Keratinocyte (primary cell): ENCODE data around the gene P4HA3.

Experiments
- EZH2 ChIP-seq: IDR thresholded peaks from one replicate; pipeline ENCODE4 v1.6.1; 2012; ENCODE audit warnings: inconsistent platforms, mild to moderate bottlenecking, low read length, moderate library complexity
- TF ChIP-seq, protein P1 (sequence below), 3 experiments: IDR thresholded peaks in 1 of 3; conservative IDR thresholded peaks in 1 of 3; optimal IDR thresholded peaks in 1 of 3; 2 replicates in 2 of 3; 3 replicates in 1 of 3; pipeline versions ENCODE3 to v1.5.1; 2011; ENCODE audit warnings: low read length in 3 of 3, mild to moderate bottlenecking in 3 of 3, moderate library complexity in 2 of 3, control low read depth in 1 of 3, inconsistent platforms in 1 of 3; ENCODE audit not compliant: insufficient read depth in 2 of 3; ENCODE audit errors: extremely low read depth in 1 of 3

- TF ChIP-seq, protein P1, sequence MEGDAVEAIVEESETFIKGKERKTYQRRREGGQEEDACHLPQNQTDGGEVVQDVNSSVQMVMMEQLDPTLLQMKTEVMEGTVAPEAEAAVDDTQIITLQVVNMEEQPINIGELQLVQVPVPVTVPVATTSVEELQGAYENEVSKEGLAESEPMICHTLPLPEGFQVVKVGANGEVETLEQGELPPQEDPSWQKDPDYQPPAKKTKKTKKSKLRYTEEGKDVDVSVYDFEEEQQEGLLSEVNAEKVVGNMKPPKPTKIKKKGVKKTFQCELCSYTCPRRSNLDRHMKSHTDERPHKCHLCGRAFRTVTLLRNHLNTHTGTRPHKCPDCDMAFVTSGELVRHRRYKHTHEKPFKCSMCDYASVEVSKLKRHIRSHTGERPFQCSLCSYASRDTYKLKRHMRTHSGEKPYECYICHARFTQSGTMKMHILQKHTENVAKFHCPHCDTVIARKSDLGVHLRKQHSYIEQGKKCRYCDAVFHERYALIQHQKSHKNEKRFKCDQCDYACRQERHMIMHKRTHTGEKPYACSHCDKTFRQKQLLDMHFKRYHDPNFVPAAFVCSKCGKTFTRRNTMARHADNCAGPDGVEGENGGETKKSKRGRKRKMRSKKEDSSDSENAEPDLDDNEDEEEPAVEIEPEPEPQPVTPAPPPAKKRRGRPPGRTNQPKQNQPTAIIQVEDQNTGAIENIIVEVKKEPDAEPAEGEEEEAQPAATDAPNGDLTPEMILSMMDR (optimal IDR thresholded peaks at IDR 0.05 in 1 of 3, IDR thresholded peaks at IDR 0.05 in 1 of 3, conservative IDR thresholded peaks at IDR 0.05 in 1 of 3; ENCODE audit: extremely low read depth in 1 of 3, insufficient read depth in 2 of 3, low read length in 3 of 3): no peak
- no peak for TF ChIP-seq EZH2
These were observed 73.2 kb downstream of the P4HA3 start for GRCh38 chr11:74238243-74238642.
